Adrenal gland (tissue), 12 donors: ENCODE data around the gene SMIM35. TPM values are rescaled to one million over a fixed set of nuclear protein-coding genes. Genes with fewer than 3 reads are reported as not detected.
"Not testable (repeated sequence)": the region's sequence is repeated elsewhere in the genome, so short reads cannot be mapped to it uniquely, and the experiment has no call there.

Experiments used
- DNase-seq, 7 donors: peaks; one replicate each; pipeline ENCODE4 v3.0.0-alpha.2; 2019 to 2020
- H3K27ac ChIP-seq, 5 donors: fragments of 200-600 bp; sonication (generic) in 4 of 5; 1 replicate in 3 of 5; 2 replicates in 2 of 5; pipeline versions ENCODE4 v1.5.1 to v1.8.0; 2016 to 2020; ENCODE audit warnings: mild to moderate bottlenecking in 1 of 5
- H3K27me3 ChIP-seq: fragments of 200-600 bp; 2 replicates; pipeline ENCODE4 v1.8.0; 2021
- H3K36me3 ChIP-seq, 2 donors: fragments of 200-600 bp; replicated peaks in 1 of 2; 1 replicate in 1 of 2; 2 replicates in 1 of 2; pipeline versions ENCODE4 v1.5.1 to v1.8.0; 2018 to 2022
- H3K4me1 ChIP-seq, 2 donors: fragments of 200-600 bp; replicated peaks in 1 of 2; 1 replicate in 1 of 2; 2 replicates in 1 of 2; pipeline versions ENCODE4 v1.5.1 to v1.8.0; 2018 to 2021
- H3K4me3 ChIP-seq, 4 donors: fragments of 200-600 bp; sonication (generic) in 3 of 4; one replicate each; pipeline ENCODE4 v1.5.1; 2016 to 2018
- H3K9me3 ChIP-seq, 3 donors: fragments of 200-600 bp; sonication (generic) in 1 of 3; replicated peaks in 1 of 3; 1 replicate in 2 of 3; 2 replicates in 1 of 3; pipeline versions ENCODE4 v1.5.1 to v1.8.0; 2016 to 2021
- POLR2A ChIP-seq, 2 donors: fragments of 450-650 bp; IDR thresholded peaks; one replicate each; pipeline ENCODE4 v1.6.1; 2017; ENCODE audit warnings: antibody characterized with exemption in 2 of 2, mild to moderate bottlenecking in 2 of 2, moderate library complexity in 1 of 2
- WGBS, 4 donors: extraction: QIAGEN DNeasy Blood & Tissue Kit in 2 of 4; methylation state at CpG; one replicate each; pipeline versions ENCODE4 v1.1.5 to v1.1.7; 2013 to 2017; 5-methylcytosine and 5-hydroxymethylcytosine counted together
- intact Hi-C, 2 donors: fragments of 100-400 bp; cut with DNase I; formaldehyde crosslinking; loops; one replicate each; pipeline versions ENCODE4 v1.14.1 to v1.15.0; 2022 to 2023
- polyA plus RNA-seq, 3 donors: library from polyadenylated mRNA; stranded (reverse); fragments of 200-250 nt in 2 of 3; fragments of 350-450 nt in 1 of 3; fragmentation: Illumina TruSeq in 1 of 3; extraction: RNeasy Lipid Tissue Mini Kit (QIAGEN cat#74804) in 1 of 3; gene quantifications; one replicate each; pipeline ENCODE4 v1.2.3, GENCODE V29; 2013 to 2014
- total RNA-seq, 9 donors: library from RNA; depleted of rRNA in 4 of 9; stranded (reverse); fragments of >200 nt in 4 of 9; fragments of 120-200 nt in 1 of 9; fragmentation: NEBNext Ultra II Directional in 1 of 9; extraction: Animal tissue kit (Norgen Biotek cat#: 25700) in 1 of 9; gene quantifications; one replicate each; pipeline versions ENCODE4 v1.1.0 to v1.2.4, GENCODE V29; 2013 to 2023
- TF ChIP-seq, protein P1 (sequence below), 6 experiments: fragments of 450-650 bp in 4 of 6; fragments of 200-600 bp in 2 of 6; sonication (generic) in 1 of 6; IDR thresholded peaks; 1 replicate in 5 of 6; 2 replicates in 1 of 6; pipeline versions ENCODE4 v1.5.1 to v1.8.0; 2016 to 2021; ENCODE audit warnings: antibody characterized with exemption in 6 of 6, mild to moderate bottlenecking in 2 of 6, moderate library complexity in 1 of 6
- donor health status: healthy with polysubstance abuse.
- donor health status: Bipolar disorder and iron deficiency.
- donor health status: DM: yes; HTN: yes; CAD: no.
- donor health status: DM: no; HTN: no; CAD: no.
- donor health status: DM: no; HTN: no; CAD: no.
- donor health status: DM: yes; HTN: yes; CAD: no.

SMIM35 gene
- total and polyA plus RNA-seq, 12 donors, result 0.07 to 0.10 (median 0.09) TPM; not detected in 7

DNA sequence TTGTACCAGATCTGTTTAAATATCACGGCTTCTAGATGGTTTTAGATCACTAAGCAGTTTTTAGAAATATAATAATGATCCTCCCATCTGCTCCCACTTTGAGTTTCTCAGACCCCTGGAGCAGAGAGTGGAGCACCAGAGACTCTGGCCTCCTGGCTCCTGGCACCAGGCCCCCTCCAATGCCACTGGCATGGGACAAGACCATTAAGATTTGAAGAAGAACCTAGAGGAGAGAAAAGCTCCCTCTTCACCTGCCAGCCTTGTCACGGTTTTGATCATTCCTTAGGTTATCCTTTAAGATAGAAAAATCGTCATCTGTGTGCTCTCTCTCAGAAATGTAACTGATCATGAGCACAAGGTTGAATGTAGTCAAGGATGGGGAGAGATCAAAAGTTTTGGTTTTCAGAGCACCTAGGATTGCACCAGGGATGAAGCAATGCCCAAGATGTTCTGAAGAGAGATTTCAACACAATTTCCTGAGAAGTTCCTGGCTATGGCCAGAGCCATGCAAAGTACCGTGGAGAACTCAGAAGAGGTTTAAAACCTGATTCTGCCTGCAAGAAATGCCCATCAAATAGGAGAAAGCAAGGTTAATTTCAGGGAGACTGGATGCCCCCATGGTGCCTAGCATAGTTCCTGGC is 78.4 kb downstream of the SMIM35 start:
- H3K27me3 ChIP-seq, result no peaks in the 10 kb centered on the region
- peak overlapping the region in 2 of 5 donors; percentile 41 to 73 for H3K27ac ChIP-seq
- no peaks in the 10 kb centered on the region for H3K36me3 ChIP-seq
- no peak for TF ChIP-seq POLR2A (IDR thresholded peaks at IDR 0.05)
- TF ChIP-seq, protein P1, sequence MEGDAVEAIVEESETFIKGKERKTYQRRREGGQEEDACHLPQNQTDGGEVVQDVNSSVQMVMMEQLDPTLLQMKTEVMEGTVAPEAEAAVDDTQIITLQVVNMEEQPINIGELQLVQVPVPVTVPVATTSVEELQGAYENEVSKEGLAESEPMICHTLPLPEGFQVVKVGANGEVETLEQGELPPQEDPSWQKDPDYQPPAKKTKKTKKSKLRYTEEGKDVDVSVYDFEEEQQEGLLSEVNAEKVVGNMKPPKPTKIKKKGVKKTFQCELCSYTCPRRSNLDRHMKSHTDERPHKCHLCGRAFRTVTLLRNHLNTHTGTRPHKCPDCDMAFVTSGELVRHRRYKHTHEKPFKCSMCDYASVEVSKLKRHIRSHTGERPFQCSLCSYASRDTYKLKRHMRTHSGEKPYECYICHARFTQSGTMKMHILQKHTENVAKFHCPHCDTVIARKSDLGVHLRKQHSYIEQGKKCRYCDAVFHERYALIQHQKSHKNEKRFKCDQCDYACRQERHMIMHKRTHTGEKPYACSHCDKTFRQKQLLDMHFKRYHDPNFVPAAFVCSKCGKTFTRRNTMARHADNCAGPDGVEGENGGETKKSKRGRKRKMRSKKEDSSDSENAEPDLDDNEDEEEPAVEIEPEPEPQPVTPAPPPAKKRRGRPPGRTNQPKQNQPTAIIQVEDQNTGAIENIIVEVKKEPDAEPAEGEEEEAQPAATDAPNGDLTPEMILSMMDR (IDR thresholded peaks at IDR 0.05), result no peak
- 65 to 68% (median 65%) methylated on average over 4 of the region's 4 CpGs for WGBS, 4 donors
- intact Hi-C loops, result no loop called here
- peaks cover 0 to 6% of the 10 kb centered on the region in 2 donors for H3K4me1 ChIP-seq
- H3K9me3 ChIP-seq, result no peaks in the 10 kb centered on the region
- H3K4me3 ChIP-seq, result no peak overlapping the region
- DNase-seq, result no peak

DNA sequence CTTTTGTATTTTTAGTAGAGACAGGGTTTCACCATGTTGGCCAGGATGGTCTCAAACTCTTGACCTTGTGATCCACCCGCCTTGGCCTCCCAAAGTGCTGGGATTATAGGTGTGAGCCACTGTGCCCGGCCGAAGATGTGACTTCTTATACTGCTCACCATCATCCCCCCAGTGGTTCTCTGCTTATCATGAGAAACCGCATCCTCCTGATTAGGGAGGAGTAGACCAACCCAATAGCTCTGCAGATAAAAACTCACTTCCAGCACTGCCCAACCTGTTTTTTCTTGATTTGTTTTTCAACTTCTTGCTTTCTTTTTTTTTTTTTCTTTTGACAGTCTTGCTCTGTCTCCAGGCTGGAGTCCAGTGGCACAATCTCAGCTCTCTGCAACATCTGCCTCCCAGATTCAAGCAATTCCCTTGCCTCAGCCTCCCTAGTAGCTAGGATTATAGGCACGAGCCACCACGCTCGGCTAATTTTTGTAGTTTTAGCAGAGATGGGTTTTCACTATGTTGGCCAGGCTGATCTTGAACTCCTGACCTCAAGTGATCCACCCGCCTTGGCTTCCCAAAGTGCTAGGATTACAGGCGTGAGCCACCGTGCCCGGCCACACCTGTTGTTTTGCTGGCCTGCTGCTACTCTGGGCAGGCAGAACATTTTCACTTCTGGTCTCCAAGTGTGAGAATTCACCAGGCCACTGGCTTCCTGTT is 79.0 kb downstream of the SMIM35 start:
- peak overlapping the region in 2 of 5 donors; percentile 41 to 73 for H3K27ac ChIP-seq
- H3K9me3 ChIP-seq, H3K27me3 ChIP-seq, H3K4me3 ChIP-seq, DNase-seq, H3K4me1 ChIP-seq, intact Hi-C loops, H3K36me3 ChIP-seq: not testable (repeated sequence)
- WGBS, 4 donors, result 70 to 82% (median 78%) methylated on average over 10 to 11 of the region's 11 CpGs

DNA sequence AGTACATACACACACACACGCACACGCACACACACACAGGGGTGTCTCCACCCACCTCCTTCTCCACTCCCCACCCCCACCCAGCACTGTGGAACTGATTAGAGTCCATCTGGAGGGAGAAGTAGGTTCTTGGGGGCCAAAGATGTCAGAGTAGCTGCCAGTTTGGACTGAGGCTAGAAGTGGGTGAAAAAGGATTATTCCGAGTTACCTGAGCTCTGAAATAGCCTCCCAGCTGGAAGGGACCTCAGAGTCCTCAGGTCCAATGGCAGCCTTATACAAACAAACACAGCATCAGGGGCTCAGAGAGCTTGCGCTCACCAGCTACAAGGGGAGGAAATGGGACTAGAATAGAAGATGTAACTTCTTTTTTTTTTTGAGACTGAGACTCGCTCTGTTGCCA is 79.7 kb downstream of the SMIM35 start:
- no peak for TF ChIP-seq POLR2A (IDR thresholded peaks at IDR 0.05)
- TF ChIP-seq, protein P1 (IDR thresholded peaks at IDR 0.05), result no peak
- H3K36me3 ChIP-seq, result no peaks in the 10 kb centered on the region
- no peaks in the 10 kb centered on the region for H3K9me3 ChIP-seq
- no peak overlapping the region for H3K4me3 ChIP-seq
- no peak for DNase-seq
- H3K4me1 ChIP-seq, result peaks cover 0 to 13% of the 10 kb centered on the region in 2 donors
- intact Hi-C loops, result no loop called here
- 68 to 79% (median 73%) methylated on average over 5 of the region's 5 CpGs for WGBS, 4 donors
- H3K27me3 ChIP-seq, result no peaks in the 10 kb centered on the region
- peak overlapping the region in 2 of 5 donors; percentile 41 to 71 for H3K27ac ChIP-seq

DNA sequence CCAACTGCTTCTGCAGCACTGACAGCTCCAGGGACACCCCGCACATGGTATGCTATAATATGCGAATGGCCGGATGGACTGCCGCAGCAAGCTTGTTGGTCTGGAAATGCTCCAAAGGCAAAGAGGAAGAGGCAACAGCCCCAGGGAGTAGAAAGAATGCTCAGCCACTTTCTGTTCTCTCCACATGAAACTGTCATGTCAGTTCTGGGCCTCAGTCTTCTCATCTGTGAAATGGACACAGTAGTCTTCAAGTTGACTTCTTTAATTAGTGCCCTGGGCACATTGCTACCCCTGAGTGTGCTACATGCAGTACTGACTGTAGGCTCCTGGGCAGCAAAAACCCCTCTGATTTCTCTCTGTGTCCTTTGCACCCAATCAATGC is 80.6 kb downstream of the SMIM35 start:
- Histone ChIP-seq H3K27ac (peak overlapping the region in 1 of 5 donors; percentile 71), H3K4me3 (no peak overlapping the region), H3K27me3 (no peaks in the 10 kb centered on the region), H3K4me1 (peaks cover 0 to 15% of the 10 kb centered on the region in 2 donors), H3K9me3 (no peaks in the 10 kb centered on the region), H3K36me3 (no peaks in the 10 kb centered on the region)
- no peak for TF ChIP-seq POLR2A (IDR thresholded peaks at IDR 0.05)
- TF ChIP-seq, protein P1 (IDR thresholded peaks at IDR 0.05), result no peak
- peak in 1 of 7 donors; percentile 29 for DNase-seq
- 81 to 89% (median 84%) methylated on average over 4 of the region's 4 CpGs for WGBS, 4 donors
- intact Hi-C loops, result no loop called here
